ENCODE data around the gene HOXB8. TPM values are rescaled to one million over a fixed set of nuclear protein-coding genes. Genes with fewer than 3 reads are reported as not detected.

The HOXB8 gene
- polyA plus RNA-seq, 1 donor = 44.8 TPM

DNA sequence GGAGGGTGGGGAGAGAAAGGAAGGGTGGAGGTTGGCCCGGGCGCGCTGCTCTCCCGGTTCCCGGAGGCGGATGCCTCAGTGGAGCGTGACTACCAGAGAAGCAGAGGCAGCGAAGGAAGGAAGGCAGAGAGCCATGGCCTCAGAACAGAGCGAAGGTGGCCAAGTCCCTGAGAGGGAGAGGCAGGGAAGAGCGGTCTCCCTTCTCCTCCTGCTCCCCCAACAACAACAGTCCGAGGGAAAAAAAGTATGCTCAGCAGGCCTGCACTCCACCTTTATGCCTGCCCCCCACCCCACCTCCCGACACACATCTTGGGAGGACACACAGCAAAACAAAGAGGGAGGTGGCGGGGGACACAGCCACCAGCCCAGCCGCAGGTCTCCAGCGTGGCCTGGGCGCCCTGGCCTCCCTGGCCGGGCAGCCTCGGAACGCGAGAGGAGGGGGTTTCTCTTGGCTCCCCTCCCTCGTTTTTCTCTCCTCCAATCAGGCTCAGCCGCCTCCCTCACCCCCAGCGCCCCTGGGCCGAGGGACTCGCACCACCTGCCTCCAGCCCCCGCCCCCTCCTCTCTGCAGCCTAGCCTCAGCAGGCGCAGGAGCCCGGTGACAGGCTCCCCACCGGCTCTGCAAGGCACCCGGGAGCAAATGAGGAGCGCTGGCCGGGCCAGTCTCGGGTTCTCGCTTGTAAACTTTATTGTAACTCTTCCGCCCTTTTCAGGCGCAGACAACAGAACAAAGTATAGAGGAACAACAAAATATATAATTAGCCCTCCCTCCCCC is 3.2 kb downstream of the HOXB8 start:
- no peak for DNase-seq

DNA sequence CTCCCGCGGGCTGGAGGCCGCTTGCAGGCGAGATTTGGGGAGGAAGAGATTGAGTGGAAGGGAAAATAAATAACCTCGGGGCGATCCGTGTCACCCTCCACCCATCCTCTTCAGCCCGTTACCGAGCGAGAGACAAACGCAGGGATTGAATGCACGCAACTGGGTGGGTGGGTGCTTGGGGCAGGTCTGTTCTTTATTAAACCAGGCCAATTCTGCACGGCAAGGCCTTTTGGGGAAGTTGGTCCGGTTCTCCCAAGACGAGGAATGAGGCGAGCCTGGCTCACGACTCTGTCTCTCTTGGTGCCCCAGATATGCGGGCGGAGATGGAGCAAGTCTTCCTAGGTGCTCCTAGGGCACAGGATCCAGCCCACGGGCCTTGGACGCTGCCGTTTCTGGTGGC is 3.9 kb downstream of the HOXB8 start:
- no peak for DNase-seq

DNA sequence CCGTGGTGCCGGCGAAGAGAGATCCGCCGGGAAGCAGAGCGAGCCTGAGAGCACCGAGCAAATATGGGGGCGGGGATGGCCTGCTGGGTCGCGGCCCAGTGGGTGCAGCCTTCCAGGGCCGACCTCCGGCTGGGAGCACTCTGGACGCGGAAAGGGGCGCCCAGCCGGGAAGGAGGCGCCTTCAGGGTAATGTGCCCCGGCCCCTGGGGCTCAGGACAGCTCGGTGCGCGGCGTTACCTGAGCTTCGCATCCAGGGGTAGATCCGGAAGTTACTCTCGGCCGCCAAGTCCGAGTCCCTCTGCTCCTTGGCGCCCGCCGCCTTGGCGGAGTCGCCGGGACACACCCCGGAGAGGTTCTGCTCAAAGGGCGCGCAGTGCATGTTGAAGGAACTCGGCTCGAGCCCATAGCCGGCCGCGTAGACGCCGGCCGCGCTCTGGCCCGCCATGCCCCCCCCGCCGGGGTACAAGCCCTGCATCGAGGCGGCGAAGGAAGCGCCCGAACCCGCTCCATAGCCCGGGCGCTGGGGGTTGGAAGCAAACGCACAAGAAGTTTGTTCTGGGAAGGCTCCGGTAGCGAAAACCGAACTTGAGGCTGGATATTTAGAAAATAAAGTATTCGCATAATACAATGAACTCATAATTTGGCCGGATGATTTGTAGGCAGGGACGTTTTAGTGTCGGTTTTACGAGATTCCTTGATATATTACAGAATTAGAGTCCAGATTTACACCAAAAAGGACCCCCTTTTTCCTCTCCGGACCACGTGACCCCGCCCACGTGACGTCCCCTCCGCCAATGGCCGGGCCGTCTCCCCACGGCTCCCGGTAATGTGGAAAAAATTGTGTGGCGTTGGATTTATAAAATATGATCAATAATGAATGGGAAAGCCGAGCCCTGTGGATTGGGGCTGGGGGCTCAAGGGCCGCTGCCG is 4.5 kb downstream of the HOXB8 start, which contains the start of gene HOXB7:
HOXB7 (minus strand) TSS at position 736 of the 930 bp plus-strand sequence; CDS start at position 637, 99 bp downstream.
- no peak for DNase-seq

DNA sequence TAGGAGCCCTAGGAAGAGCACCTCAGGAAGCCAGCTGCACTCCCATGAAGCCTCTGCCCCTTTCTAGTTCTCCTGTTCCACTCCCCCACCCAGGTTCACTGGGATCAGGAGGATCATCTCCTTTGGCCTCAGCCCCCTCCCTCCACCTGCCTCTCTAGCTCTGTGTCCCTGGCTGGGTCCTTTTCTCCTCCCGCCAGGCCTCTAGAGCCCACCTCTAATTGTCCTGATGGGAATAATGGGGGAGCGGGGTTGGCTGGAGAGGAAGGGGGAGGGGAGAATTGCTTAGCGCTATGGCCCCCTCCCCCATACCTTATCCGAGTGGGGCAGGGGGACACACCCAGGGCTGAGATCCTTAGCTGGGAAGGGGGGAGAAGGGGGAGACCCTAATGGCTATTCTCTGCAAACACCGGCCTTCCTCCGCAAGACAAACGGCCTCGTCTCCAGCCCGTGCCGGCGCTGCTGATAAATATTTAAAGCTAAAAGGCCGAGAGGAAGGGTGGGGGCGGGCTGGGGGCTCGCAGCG is 5.3 kb downstream of the HOXB8 start:
- DNase-seq = no peak

DNA sequence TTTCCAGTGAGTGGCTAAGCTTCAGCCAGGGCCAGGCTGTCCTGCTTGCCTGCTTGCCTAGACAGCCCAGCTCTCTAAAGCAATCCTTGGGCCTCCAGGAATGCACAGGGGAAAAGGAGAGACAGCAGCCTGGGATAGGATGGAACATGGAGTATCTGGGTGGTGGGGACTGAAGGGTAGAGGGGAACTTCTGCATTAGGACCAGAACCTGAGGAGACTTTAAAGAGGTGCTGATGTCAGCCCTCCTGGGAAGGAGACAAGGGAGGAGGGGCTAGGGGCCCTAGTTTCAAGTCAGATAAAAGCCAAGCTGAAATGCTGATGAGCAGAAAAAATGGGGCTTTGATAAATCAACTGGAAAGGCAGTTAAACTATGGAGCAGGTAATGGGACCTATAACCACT is 6.1 kb downstream of the HOXB8 start:
- DNase-seq = no peak

DNA sequence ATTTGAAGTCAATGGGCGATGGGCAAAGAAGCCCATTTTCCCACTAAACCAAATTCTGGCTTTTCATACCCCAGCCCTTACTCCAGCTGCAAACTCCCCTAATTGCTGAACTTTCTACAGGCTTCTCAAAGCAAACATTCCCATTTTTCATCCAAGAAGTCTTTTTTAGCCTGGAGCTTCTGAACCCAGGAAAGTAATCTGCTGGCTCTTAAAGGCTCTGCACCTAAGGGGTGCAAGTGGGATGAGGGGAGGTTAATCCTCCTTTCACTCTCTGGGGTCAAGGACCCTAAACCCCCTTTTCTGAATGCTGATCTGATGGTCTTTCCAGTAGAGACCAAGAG is 6.6 kb downstream of the HOXB8 start:
- DNase-seq = no peak

DNA sequence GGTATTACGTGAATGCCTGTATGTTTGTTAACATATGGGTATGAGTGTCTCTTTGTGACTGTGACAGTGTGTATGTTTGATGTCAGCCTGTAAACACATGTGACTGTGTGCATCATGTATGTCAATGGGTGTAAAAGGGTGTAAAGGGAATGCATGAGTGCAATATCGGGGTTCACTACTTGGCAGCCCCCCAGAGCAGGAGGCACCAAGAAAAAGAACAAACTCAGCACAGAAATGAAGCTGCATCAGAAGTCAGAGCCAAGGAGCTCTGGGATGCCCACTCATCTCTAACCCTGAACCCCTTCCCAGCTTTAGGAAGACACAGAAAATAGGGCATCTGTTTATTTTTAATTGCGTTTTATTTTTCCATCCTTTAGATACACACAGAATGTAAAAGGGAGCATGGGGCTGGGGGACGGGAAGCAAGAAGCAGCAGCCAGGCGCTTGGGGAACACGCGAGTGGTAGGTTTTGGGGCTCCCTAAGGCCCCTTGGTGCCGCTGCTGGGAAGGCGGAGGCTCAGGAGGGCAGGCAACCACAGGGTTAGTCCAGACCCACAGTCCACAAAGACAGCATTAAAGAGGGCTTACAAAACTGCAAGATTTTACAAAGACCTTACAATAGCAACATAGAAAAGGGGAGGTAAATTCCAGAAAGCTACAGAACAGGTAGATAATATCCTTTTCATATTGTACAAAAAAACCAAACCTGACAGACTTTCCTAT is 8.0 kb downstream of the HOXB8 start:
- no peak for DNase-seq

DNA sequence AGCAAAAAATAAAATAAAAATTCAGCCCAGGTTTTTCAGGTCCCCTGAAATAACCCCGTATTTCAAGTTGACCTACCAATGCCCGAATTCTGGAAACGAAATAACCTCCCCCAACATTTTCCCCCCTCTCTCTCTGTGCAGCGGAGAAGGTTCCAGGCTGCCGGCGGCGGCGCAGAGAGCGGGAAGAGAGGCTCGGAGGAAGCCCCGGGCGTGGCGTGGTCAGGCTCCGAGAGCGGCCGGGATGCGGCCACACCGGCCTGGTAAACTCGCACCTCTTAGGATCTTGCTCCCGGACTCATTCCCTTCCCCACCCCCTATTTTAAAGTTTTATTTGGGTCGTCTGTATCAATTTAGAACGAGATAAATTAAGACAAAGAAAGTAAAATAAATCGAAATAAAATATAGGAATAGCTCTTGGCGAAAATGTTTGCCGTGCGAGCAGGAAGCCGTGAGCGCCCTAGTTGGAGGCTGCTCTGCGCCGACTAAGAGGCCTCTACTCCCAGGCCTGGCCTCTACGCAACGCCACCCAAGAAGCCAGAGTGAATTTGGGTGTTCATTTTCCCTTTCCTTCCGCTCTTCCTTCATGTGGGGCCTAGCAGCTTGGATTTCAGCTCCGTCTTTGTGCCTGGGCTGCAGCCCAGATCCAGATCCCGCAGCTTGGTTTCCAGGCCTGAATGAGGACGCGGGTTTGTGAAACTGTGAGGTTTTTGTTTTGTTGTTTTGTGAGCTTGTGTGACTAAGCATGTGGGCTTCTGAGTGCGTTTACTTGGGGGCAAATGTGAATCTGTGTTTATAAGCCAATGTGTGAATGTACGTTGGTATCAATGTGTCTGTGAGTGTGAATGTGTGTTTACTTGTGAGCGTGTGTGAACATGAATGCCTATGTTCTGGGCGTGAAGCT is 8.9 kb downstream of the HOXB8 start:
- no peak for DNase-seq

DNA sequence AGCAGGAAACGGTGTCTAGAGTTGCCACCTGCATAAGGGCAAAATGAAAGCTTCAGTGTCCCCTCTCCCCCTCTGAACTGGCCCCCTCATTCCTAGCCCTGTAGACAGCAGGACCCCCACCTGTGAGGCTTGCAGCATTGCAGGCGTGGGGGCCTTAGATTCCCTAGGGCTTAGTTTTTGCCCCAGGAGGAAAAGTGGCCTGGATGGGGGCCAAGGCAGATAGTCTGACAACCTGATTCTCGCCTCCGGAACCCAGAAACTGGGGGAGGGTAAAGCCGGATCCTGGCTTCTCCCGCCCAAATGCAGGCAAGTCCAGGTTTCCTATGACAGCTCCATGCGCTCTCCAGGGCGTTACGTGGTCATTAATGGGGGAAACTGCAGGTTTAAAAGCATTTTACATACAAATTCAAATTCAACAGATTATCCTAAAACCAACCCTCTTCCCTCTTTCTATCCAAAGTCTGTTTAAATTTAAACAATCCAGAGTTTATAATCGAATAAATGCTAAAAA is 9.6 kb downstream of the HOXB8 start:
- DNase-seq = no peak

DNA sequence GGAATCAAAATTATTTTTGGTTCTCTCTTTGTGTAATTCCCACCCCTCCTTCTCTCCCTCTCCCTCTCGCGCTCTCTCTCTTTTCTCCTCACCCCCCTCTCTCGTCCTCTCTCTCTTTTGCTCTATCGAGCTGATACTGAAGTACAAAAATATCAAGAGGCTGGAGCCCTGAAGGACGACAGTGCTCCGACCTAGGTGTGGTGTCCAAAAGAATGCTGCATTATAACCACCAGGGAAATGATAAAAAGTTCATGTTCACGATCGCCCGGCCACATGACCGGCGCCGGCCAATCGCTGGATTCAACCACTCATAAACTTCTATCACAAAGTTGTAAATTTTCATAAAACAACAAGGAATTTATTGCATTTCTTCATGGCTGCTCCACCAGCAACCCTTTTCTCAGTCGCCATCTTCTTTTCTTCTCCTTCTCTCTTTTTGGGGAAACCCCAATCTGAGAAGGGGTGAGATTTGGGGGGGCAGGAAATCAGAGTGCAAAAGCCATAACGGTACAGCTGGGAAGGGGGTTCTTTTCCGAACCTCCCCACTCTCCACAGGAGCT is 10.2 kb downstream of the HOXB8 start, which contains the start of gene HOXB6:
HOXB6 (minus strand) TSS at position 217 of the 560 bp plus-strand sequence. CDS start 6,836 bp downstream, outside the sequence.
- peak; percentile 89 for DNase-seq

DNA sequence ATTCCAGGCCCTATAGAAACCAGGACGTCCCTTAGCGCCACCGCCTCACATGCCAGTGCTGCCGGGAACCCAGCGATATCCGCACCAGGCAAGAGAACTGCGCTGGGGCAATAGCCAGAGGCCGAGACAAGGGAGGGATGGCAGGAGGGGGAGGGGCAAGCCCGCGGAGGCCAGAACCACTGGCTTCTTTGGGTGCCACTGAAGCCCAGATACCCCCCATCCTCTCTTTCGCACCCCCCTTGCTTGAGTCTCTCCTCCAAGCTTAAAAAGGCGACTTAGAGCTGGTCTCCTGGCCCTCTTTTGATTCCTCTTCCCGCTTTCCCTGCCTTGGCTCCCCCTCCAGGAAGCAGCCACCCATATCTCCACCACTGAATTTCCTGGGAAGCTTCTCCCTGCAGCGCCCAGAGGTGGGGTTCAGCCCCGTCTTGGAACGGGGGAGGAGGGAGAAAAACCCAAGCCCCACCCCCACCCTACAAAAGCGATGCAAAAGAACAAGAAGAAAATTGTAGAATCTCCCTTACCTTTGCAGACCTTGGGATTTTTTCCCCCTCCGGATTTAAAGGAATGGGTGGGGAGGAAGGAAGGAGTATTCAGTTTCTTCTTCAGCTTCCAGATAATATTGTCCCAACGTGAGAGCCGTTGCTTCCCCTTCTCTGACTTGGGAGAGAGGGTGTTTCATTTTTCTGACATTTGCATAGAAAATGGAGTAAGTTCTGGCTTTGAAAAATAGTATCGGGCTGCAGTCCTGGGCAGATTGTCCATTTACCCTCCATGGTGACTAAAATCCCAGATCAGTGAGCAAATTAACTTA is 10.9 kb downstream of the HOXB8 start:
- DNase-seq = no peak

DNA sequence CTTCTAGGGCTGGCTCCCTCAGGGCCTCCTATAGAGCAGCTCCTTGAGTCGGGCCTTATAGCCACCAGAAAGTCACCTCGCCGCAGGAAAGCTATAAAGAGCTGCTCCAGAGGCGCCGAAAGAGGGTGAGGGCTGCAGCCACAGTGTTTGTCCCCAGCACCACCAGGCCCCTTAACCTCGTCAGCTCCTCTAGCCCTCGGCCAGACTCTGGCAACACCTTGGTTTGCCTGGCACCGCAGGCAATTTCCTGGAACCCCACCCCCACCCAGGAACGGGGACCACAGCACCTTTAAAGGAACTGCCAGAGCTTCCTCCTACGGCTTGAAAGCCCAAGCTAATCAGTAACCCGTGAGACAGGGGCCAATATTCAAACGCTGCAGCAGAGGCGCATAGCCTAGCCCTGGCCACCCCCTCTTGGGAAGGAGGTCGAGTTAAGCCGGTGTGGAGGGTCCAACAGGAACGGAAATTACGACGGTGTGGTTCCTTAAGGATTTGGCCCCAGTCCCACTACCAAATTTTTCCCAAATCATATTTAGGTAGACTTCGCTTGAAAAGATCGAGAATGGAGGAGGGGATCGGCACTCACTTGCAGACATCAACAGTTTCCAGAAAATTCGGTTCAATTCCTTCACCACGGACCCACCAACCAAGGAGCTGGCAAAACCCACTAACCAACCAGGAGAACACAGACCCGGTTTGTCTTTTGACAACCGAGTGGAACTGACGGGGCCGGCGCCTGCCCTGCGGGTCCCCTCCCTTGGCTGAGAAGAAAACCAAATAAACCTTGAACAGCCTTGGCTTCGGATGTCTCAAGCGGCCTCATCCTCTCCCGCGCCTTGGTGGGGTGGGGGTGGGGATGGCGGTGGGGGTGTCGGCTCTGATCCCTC is 13.3 kb downstream of the HOXB8 start:
- DNase-seq = no peak

DNA sequence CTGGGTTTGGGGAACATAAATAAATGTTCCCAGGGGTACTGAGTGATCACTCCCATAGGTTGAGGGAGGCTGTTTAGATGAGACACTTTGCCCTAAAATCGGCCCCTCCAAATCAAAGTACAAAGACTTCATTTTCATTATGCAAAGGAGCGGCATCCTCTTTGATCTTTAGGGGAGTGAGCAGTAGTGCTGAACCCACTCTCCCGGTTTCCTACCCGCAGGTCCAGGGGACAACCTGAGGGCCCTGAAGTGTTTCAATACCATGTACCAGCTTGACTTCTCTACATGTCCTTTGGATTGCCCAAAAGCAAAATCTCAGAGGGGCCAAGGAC is 13.9 kb downstream of the HOXB8 start:
- DNase-seq = no peak

DNA sequence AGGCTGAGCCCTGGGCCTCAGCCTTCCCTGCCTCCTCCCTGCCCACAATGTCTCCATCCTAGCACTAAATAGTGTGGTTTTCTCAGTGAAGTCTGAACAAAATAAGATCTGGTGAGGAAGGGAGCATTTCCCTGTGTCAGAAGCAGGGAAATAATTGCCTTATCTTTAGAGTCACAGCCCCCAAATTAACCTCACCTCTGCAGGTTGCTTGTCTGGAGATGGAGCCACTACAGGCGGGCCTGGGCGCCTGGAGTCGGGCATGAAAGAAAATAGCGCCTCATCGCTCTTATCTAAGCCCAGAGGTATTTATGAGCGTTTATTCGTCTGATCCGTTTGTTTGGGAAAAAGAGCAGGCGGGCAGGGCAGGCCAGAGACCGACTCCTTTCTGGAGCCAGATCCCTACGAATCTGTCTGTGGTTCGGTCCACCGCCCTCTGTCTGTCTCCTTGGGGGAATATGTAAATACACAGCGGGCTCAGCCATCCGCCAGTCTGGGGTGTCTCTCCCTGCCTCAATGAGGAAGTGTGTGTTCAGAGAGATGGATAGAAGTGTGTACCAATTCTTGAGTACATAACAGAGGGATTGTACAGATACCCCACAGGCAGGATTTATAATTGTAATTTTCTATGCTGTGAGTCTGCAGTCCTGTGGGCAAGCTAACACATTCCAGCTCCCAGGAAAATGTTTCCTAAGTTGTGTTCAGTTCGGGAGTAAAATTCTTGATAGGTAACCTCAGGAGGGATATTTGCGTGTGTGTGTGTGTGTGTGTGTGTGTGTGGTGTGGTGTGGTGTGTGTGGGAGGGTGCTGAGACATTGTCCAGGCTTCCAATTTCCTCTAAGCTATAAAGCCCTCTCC is 14.6 kb downstream of the HOXB8 start:
- no peak for DNase-seq

DNA sequence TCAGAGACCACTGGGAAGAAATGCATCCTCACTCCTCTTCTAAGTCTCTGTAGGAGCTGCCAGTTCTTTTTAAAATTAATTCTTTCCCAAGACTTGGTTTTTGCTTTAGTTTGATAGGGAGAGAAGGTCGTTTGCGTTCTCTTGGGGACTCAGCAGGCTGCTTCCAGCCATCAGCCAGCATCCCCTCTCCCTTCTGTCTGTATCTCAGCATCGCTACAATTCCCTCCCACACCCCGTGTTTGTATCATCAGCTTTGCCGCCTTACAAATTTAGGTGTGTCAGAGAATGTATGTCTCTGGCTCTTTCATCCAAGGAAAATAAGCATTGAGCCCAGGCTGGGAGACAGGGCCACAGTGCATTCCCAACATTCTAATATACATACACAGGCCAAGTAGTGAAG is 15.7 kb downstream of the HOXB8 start:
- no peak for DNase-seq

DNA sequence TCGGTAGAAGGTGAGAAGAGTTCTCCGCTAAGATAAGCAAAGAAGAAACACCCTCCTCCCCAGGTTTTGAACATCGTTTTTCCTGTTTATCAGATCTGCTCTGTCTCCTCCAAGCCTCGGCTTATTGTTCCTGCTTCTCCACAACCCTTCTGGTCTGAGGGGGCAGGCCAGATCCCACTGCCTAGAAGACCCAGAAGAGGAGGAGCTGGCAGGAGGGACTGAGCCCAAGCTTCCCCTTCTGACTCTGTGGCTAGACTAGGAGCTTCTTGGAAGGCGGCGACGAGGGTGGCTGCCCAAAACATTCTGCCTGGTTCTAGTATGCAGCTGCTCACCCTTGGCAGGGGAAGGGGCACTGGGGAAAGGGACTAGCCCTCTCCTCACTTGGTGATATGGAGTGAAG is 16.4 kb downstream of the HOXB8 start:
- DNase-seq = no peak

DNA sequence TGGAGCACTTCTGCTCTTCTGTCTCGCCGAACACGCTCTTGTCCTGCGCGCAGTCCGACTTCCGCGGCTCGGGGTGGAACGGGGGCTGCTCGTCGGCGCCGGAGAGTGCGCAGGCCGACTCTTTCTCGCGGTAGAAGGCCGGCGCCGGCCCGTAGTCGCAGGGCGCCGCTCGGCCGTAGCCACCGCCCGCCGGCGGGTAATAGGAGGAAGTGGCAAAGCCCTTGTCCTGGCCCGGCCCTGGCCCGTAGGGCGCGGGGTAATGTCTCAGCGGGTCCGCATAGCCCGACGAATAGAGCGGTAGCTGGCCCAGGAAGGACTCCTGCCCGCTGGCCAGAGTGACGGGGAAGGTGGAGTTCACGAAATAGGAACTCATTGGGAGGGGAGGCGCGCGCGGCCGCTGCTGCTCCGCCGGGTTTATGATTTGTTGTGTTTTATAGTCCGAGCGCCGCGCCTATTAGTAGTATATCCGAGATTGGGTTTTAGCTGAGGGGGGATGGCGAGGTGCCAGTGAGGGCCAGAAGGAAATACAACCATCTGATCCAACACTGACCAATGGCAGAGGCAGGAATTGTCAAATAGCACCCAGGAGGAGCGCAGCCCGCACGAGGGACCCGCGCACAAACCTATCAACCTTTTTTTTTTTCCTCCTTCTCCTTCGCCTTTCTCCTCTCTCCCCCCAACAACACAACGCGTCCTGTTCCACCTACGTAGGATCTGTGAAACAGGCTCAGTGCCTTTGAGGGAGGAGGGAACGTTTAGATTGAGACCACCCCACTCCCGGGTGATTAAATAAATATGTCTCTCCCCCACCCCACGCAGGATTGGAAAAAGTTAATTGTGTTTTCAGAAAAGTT is 17.1 kb downstream of the HOXB8 start:
- no peak for DNase-seq
